ENCODE measurements around the gene MGRN1. TPM values are rescaled to one million over a fixed set of nuclear protein-coding genes. Genes with fewer than 3 reads are reported as not detected.

MGRN1 gene
- 10 to 100 TPM; 72.3 to 80.2 (median 77.0) TPM for total RNA-seq
- long read RNA-seq, donor 1, partial matches to known transcripts, result 9 of 26 reads
- long read RNA-seq, donor 1, other reads (novel, unspliced or antisense), result 15 of 26 reads
- long read RNA-seq, donor 2, partial matches to known transcripts, result 3 of 6 reads
- long read RNA-seq, donor 2, other reads (novel, unspliced or antisense), result 3 of 6 reads

DNA sequence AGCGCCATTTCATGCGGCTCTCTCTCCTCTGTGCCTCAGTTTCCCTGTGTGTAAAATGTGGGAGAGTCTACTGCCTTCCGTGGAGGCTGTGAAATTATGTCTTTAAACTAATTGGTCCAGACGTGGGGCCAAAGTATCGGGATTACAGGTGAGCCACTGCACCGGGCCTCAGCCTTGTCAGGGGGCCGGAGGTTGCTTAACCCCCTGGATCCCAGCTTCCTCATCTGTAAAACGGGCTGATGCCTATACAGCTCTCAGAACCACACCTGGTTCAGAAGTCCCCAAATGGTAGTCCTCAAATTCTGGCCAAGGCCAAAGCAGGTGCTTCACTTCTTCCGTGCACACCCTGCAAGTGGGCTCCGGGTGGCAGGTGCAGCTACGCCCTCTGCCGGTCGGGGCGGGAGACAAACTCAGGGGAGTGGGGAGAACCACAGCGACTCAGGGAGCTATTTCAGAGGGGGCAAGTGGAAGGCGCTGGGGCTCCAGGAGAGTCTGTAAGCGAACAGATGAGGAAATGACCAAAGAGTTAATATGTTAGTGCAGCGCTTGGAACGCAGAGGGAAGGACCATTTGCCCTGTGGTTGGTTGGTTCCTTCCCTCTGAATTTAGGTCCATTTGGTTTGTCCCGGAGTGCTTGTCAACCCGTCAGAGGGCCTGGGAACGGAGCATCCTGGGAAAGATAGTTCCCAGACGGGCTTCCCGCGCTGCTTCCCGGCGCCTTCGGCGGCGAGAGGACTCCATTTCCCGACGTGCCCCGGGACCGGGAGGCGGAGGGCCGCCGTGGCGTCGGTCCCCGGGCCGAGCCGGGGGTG, at the start of gene MGRN1:
MGRN1 (plus strand) TSS at position 812 of the 812 bp plus-strand sequence. CDS start 135 bp downstream, outside the sequence.
- TF ChIP-seq, protein P1, sequence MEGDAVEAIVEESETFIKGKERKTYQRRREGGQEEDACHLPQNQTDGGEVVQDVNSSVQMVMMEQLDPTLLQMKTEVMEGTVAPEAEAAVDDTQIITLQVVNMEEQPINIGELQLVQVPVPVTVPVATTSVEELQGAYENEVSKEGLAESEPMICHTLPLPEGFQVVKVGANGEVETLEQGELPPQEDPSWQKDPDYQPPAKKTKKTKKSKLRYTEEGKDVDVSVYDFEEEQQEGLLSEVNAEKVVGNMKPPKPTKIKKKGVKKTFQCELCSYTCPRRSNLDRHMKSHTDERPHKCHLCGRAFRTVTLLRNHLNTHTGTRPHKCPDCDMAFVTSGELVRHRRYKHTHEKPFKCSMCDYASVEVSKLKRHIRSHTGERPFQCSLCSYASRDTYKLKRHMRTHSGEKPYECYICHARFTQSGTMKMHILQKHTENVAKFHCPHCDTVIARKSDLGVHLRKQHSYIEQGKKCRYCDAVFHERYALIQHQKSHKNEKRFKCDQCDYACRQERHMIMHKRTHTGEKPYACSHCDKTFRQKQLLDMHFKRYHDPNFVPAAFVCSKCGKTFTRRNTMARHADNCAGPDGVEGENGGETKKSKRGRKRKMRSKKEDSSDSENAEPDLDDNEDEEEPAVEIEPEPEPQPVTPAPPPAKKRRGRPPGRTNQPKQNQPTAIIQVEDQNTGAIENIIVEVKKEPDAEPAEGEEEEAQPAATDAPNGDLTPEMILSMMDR (IDR thresholded peaks at IDR 0.05), result peak; percentile 94
- peak; percentile 93 to 96 (median 95) for DNase-seq
- Histone ChIP-seq H3K36me3 (ENCODE audit: low read depth) (no peaks in the 10 kb centered on the region), H3K9me3 (no peaks in the 10 kb centered on the region), H3K4me3 (peak within 1 kb of the TSS; percentile 87), H3K4me1 (ENCODE audit: low read depth) (peaks cover 13% of the 10 kb centered on the region)
- intact Hi-C loops (cut with DNase I, micrococcal nuclease), result no loop called here
- ATAC-seq, result peak; percentile 96

- DNase-seq (no peak), ATAC-seq (no peak)
- Histone ChIP-seq H3K4me3 (no peak overlapping the region), H3K36me3 (ENCODE audit: low read depth) (no peaks in the 10 kb centered on the region), H3K9me3 (no peaks in the 10 kb centered on the region), H3K4me1 (ENCODE audit: low read depth) (no peaks in the 10 kb centered on the region)
- TF ChIP-seq, protein P1 (IDR thresholded peaks at IDR 0.05), result no peak
- intact Hi-C loops (cut with DNase I, micrococcal nuclease), result no loop called here
Observed at GRCh38 chr16:4574919-4575705, 49.5 kb upstream of the MGRN1 start.

DNA sequence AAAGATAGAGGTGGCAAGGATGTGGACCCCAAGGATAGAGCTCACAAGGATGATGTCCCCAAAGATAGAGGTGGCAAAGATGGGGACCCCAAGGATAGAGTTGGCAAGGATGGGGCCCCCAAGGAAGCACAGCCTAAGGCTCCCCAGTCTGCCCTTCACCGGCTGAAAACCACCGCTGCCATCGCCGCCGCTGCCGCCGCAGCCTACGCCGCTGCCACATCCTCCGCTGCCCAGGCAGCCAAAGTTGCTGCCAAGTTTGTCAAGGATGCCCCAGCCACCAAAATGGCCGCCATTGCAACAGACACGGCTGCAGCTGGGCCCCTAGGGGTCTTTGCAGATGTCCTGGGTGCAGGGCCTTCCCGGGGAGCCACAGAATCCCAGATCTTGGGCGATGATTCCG, 48.6 kb upstream of the MGRN1 start:
- no peaks in the 10 kb centered on the region for H3K36me3 ChIP-seq (ENCODE audit: low read depth)
- H3K4me1 ChIP-seq (ENCODE audit: low read depth), result no peaks in the 10 kb centered on the region
- intact Hi-C loops (cut with DNase I, micrococcal nuclease), result no loop called here
- no peak for DNase-seq
- TF ChIP-seq, protein P1 (IDR thresholded peaks at IDR 0.05), result no peak
- H3K4me3 ChIP-seq, result no peak overlapping the region
- H3K9me3 ChIP-seq, result no peaks in the 10 kb centered on the region
- no peak for ATAC-seq

- Histone ChIP-seq H3K36me3 (ENCODE audit: low read depth) (no peaks in the 10 kb centered on the region), H3K4me1 (ENCODE audit: low read depth) (no peaks in the 10 kb centered on the region), H3K4me3 (no peak overlapping the region), H3K9me3 (no peaks in the 10 kb centered on the region)
- TF ChIP-seq, protein P1 (IDR thresholded peaks at IDR 0.05), result no peak
- ATAC-seq (no peak), DNase-seq (no peak)
- intact Hi-C loops (cut with DNase I, micrococcal nuclease), result no loop called here
Observed at GRCh38 chr16:4578961-4579530, 45.6 kb upstream of the MGRN1 start.

GRCh38 chr16:4580250-4580649, 44.4 kb upstream of the MGRN1 start:
- H3K36me3 ChIP-seq (ENCODE audit: low read depth), result no peaks in the 10 kb centered on the region
- TF ChIP-seq, protein P1 (IDR thresholded peaks at IDR 0.05), result no peak
- DNase-seq (no peak), ATAC-seq (no peak)
- no peak overlapping the region for H3K4me3 ChIP-seq
- no peaks in the 10 kb centered on the region for H3K4me1 ChIP-seq (ENCODE audit: low read depth)
- intact Hi-C loops (cut with DNase I, micrococcal nuclease), result no loop called here
- H3K9me3 ChIP-seq, result no peaks in the 10 kb centered on the region
